CD8-positive, alpha-beta memory T cell (primary cell): ENCODE data around the gene CCDC71L. TPM values are rescaled to one million over a fixed set of nuclear protein-coding genes. Genes with fewer than 3 reads are reported as not detected.

Source experiments
- CTCF ChIA-PET: fragments of 350-600 bp; sonication (Branson Sonifier 250); formaldehyde crosslinking; loops from one replicate; lab custom pipeline; 2021; ENCODE audit warnings: antibody characterized with exemption; lab: Charles Lee
- POLR2A ChIA-PET: fragments of 350-600 bp; sonication (Branson Sonifier 250); formaldehyde crosslinking; loops from one replicate; lab custom pipeline; 2021; ENCODE audit warnings: antibody characterized with exemption; lab: Charles Lee
- DNase-seq, 5 donors: peaks; one replicate each; pipeline versions ENCODE4 v3.0.0 to v3.0.0-alpha.2; 2020 to 2022; ENCODE audit warnings: mixed read lengths in 1 of 5
- H3K27ac ChIP-seq: one replicate; pipeline ENCODE4 v1.7.0; 2013; ENCODE audit warnings: low read depth, mild to moderate bottlenecking, low read length, moderate library complexity
- H3K27me3 ChIP-seq: 2 replicates; pipeline ENCODE4 v1.7.0; 2013; ENCODE audit warnings: low read length, mild to moderate bottlenecking; ENCODE audit not compliant: insufficient read depth, poor library complexity, severe bottlenecking
- H3K36me3 ChIP-seq: 2 replicates; pipeline ENCODE4 v1.7.0; 2013; ENCODE audit warnings: mild to moderate bottlenecking, low read length, moderate library complexity; ENCODE audit not compliant: insufficient read depth
- H3K4me1 ChIP-seq: 2 replicates; pipeline ENCODE4 v1.7.0; 2013; ENCODE audit warnings: mild to moderate bottlenecking, low read length, moderate library complexity; ENCODE audit not compliant: insufficient read depth
- H3K4me3 ChIP-seq: 2 replicates; pipeline ENCODE4 v1.7.0; 2013; ENCODE audit warnings: mild to moderate bottlenecking, low read length
- H3K9me3 ChIP-seq: 2 replicates; pipeline ENCODE4 v1.7.0; 2013; ENCODE audit warnings: mild to moderate bottlenecking, low read length
- H3K27ac Mint-ChIP-seq, 8 donors: one replicate each; pipeline ENCODE4 v1.8.0; 2020 to 2021; ENCODE audit warnings: mixed read lengths in 8 of 8, mild to moderate bottlenecking in 6 of 8, inconsistent platforms in 3 of 8, moderate library complexity in 3 of 8
- H3K27me3 Mint-ChIP-seq, 2 donors: one replicate each; pipeline ENCODE4 v1.8.0; 2020 to 2021; ENCODE audit warnings: mixed read lengths in 2 of 2, mild to moderate bottlenecking in 1 of 2, moderate library complexity in 1 of 2
- H3K36me3 Mint-ChIP-seq, 3 donors: one replicate each; pipeline ENCODE4 v1.8.0; 2020 to 2021; ENCODE audit warnings: mixed read lengths in 3 of 3, inconsistent platforms in 1 of 3, mild to moderate bottlenecking in 1 of 3
- H3K4me1 Mint-ChIP-seq, 3 donors: one replicate each; pipeline ENCODE4 v1.8.0; 2020 to 2021; ENCODE audit warnings: mixed read lengths in 3 of 3, inconsistent platforms in 1 of 3, mild to moderate bottlenecking in 1 of 3
- H3K4me3 Mint-ChIP-seq, 7 donors: one replicate each; pipeline ENCODE4 v1.8.0; 2020 to 2021; ENCODE audit warnings: mixed read lengths in 7 of 7, mild to moderate bottlenecking in 6 of 7, moderate library complexity in 4 of 7, inconsistent platforms in 2 of 7
- H3K9me3 Mint-ChIP-seq, 5 donors: one replicate each; pipeline ENCODE4 v1.8.0; 2020 to 2022; ENCODE audit warnings: mixed read lengths in 5 of 5, mild to moderate bottlenecking in 3 of 5, moderate library complexity in 2 of 5, inconsistent platforms in 1 of 5
- polyA plus RNA-seq: library from polyadenylated mRNA; unstranded; fragments of 300-500 nt; fragmentation: Illumina TruSeq; gene quantifications from one replicate; pipeline ENCODE4 v1.2.3, GENCODE V29; 2021
- total RNA-seq, 2 experiments: library from RNA; stranded (reverse); gene quantifications; one replicate each; pipeline ENCODE4 v1.2.3, GENCODE V29; 2021

The CCDC71L gene
- total and polyA plus RNA-seq, 3 experiments from 2014 or later, result 6.7 to 28.1 (median 27.4) TPM

DNA sequence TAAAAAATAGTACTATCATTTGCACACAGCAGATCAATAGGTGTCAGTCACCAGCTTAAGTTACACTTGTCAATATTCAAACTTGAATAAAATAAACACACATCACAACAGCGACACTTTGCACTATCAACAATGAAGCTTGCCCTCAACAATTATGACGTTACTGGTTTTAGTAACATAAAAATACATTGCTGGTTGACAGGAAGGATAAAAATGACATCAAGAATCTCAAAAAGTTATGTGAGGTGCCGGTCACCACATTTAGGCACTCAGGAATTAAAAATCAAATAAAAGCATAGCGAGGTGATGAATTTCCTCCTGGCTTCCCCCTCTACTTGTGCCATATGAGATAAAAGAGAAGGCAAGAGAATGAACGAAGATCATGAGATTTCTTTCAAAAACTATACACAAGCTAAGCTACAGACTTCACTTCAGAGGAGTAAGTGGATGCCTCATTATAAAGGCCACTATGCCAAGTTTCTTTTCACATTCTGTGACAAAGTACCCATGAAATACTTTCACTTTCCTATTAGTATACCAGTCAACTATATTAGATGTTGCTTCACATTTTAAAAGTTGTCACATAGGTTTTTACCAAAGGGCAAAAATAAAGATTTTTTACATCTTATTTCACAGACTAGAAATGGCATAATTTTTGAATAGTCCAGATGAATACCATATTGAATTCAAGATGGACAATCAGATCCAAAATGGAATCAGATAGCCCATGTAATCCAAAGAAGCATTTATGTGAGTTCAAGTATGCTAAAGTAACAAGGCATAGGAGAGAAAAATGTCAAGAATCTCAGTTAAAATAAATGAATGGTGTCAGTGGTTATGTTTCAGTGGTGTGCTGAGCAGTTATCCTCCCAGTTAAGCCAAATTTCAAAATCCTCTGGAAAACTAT, 3.6 kb downstream of the CCDC71L start:
- CTCF ChIA-PET, result interaction anchor here (1.1 to 3.7 kb wide), 4 partner anchors 79 to 115 kb away, joined by 3 to 48 read pairs (median 4); no protein-coding TSS in a partner anchor
- Mint-ChIP-seq H3K4me3 (peak overlapping the region in 1 of 7 donors; percentile 57), H3K4me1 (peaks cover 24 to 46% (median 37%) of the 10 kb centered on the region in 3 donors), H3K9me3 (no peaks in the 10 kb centered on the region), H3K27me3 (peaks cover 0 to 6% of the 10 kb centered on the region in 2 donors), H3K36me3 (peaks cover 0 to 4% (median 0%) of the 10 kb centered on the region in 3 donors), H3K27ac (peak overlapping the region in 2 of 8 donors; percentile 51 to 54)
- H3K4me3 ChIP-seq, result no peak overlapping the region
- peak overlapping the region; percentile 48 for H3K27ac ChIP-seq
- H3K4me1 ChIP-seq, result peaks cover 24% of the 10 kb centered on the region
- no peaks in the 10 kb centered on the region for H3K27me3 ChIP-seq
- H3K9me3 ChIP-seq, result no peaks in the 10 kb centered on the region
- POLR2A ChIA-PET, result no interaction called here
- H3K36me3 ChIP-seq, result no peaks in the 10 kb centered on the region
- DNase-seq, result no peak

DNA sequence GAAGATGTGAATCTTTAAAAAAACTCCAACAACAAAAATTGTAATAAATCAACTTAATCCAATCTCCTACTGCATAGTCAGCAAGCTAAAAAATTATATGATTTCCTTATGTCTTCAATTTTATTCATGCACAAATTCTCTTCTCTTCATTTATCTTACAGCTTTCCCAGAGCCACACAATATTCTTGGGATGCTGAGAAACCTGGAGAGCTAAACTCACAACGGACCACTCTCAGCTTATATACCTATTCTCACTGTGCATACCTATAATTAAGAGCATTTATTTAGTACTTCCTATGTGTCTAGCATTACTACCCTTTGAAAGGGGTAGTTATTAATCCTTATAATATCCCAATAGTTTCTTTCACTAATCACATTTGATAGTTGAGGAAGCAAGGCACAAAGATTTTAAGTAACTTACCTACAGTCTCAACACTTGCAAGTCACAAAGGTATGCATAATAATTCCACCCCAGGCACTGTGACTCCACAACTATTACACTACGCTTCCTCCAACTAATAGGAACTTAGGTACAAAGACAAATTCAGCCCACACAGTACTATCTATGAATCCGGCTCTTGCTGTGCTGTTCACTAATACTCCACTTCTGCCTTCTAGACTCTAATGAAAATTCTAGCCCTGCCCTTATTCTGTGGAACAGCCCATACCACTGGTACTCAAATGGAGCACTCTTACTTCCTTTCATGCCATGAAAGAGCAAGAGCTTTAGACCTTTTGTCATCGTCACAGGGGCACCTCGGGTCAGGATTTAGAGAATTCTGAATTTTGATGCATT, 5.1 kb downstream of the CCDC71L start:
- Mint-ChIP-seq H3K27ac (no peak overlapping the region), H3K4me1 (peaks cover 18 to 36% (median 24%) of the 10 kb centered on the region in 3 donors), H3K4me3 (no peak overlapping the region), H3K27me3 (peaks cover 5 to 9% of the 10 kb centered on the region in 2 donors), H3K36me3 (peaks cover 0 to 3% (median 0%) of the 10 kb centered on the region in 3 donors), H3K9me3 (no peaks in the 10 kb centered on the region)
- Histone ChIP-seq H3K27me3 (no peaks in the 10 kb centered on the region), H3K4me1 (peaks cover 20% of the 10 kb centered on the region), H3K9me3 (no peaks in the 10 kb centered on the region), H3K4me3 (no peak overlapping the region), H3K27ac (peak overlapping the region; percentile 48), H3K36me3 (no peaks in the 10 kb centered on the region)
- ChIA-PET POLR2A (no interaction called here), CTCF (interaction anchor here (1.4 kb wide), 1 partner anchor 81 kb away, joined by 4 read pairs; no protein-coding TSS in a partner anchor)
- no peak for DNase-seq

DNA sequence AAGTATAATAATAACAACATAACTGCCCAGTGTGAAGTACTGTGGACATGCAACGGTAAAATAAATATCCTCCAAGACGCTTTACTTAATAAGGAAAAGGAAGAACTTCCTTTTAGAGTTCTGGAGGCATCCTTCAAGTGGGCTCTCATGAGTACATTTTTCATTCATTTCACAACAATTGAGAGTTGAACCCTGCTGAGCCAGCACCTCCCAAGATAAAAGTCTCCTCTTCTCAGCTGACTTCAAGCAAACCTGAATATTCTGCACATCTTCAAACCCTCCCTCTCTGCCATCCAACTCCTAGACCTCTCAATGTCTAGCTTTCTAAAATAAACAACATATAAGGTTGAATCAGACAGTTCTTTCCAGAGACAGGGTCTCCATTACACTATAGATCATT, 7.5 kb downstream of the CCDC71L start:
- ChIA-PET POLR2A (no interaction called here), CTCF (no interaction called here)
- H3K4me3 ChIP-seq, result no peak overlapping the region
- Mint-ChIP-seq H3K4me3 (no peak overlapping the region), H3K9me3 (no peaks in the 10 kb centered on the region), H3K4me1 (peaks cover 6 to 19% (median 12%) of the 10 kb centered on the region in 3 donors), H3K36me3 (peaks cover 0 to 3% (median 0%) of the 10 kb centered on the region in 3 donors), H3K27ac (no peak overlapping the region), H3K27me3 (peaks cover 15 to 16% of the 10 kb centered on the region in 2 donors)
- no peaks in the 10 kb centered on the region for H3K9me3 ChIP-seq
- no peaks in the 10 kb centered on the region for H3K36me3 ChIP-seq
- H3K27ac ChIP-seq, result no peak overlapping the region
- peaks cover 6% of the 10 kb centered on the region for H3K4me1 ChIP-seq
- H3K27me3 ChIP-seq, result no peaks in the 10 kb centered on the region
- no peak for DNase-seq

GRCh38 chr7:106652909-106653308, 8.0 kb downstream of the CCDC71L start:
- peaks cover 0 to 4% (median 0%) of the 10 kb centered on the region in 3 donors for H3K36me3 Mint-ChIP-seq
- CTCF ChIA-PET, result no interaction called here

DNA sequence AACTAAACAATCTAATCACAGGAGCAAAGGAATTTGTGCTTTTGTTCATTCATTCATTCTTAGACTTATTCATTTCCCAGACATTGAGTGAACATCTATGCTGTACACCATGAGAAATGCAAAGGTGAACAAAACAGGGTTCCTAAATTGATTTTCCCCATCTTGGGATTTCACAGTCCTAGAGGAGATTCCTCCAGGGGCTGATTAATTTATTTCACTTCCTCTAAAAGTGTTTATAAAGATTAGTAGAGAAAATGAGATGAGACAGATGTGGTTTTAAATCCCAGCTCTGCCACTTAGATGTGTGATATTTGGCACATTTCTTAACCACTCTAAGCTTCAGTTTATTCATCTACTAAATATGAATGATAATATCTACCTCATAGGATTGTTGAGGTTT, 8.9 kb downstream of the CCDC71L start:
- ChIA-PET CTCF (no interaction called here), POLR2A (no interaction called here)
- Histone ChIP-seq H3K27me3 (no peaks in the 10 kb centered on the region), H3K4me3 (no peak overlapping the region), H3K9me3 (no peaks in the 10 kb centered on the region), H3K4me1 (peaks cover under 1% of the 10 kb centered on the region), H3K27ac (no peak overlapping the region), H3K36me3 (no peaks in the 10 kb centered on the region)
- H3K27me3 Mint-ChIP-seq, result peaks cover 15 to 25% of the 10 kb centered on the region in 2 donors
- H3K4me1 Mint-ChIP-seq, result peaks cover under 1 to 6% (median 1%) of the 10 kb centered on the region in 3 donors
- no peak overlapping the region for H3K27ac Mint-ChIP-seq
- no peak overlapping the region for H3K4me3 Mint-ChIP-seq
- H3K36me3 Mint-ChIP-seq, result peaks cover 0 to 4% (median 0%) of the 10 kb centered on the region in 3 donors
- DNase-seq, result no peak
- H3K9me3 Mint-ChIP-seq, result no peaks in the 10 kb centered on the region

More at GRCh38 chr7:106652909-106653308, 8.0 kb downstream of the CCDC71L start:
- Histone ChIP-seq H3K27ac (no peak overlapping the region), H3K4me3 (no peak overlapping the region), H3K36me3 (no peaks in the 10 kb centered on the region), H3K4me1 (peaks cover 5% of the 10 kb centered on the region), H3K27me3 (no peaks in the 10 kb centered on the region), H3K9me3 (no peaks in the 10 kb centered on the region)
- Mint-ChIP-seq H3K4me3 (no peak overlapping the region), H3K27ac (no peak overlapping the region), H3K27me3 (peaks cover 15 to 21% of the 10 kb centered on the region in 2 donors), H3K9me3 (no peaks in the 10 kb centered on the region), H3K4me1 (peaks cover 6 to 13% (median 7%) of the 10 kb centered on the region in 3 donors)
- POLR2A ChIA-PET, result no interaction called here
- no peak for DNase-seq

DNA sequence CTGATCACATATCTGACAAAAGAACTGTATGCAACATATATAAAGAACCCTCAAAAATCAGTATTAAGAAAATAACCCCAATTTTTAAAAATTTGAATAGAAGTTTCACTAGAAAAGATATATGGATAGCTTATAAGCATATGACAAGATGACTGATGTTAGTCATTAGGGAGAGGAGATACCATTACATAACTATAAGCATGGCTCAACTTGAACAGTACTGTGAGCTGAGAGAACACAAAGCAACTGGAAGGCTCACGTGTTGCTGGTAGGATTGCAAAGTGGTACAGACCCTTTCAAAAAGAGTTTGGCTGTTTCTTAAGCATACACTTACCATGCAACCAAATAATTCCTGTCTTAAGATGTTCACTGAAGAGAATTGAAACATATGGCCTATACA, 14.7 kb downstream of the CCDC71L start:
- POLR2A ChIA-PET, result no interaction called here
- DNase-seq, result no peak
- Mint-ChIP-seq H3K4me1 (no peaks in the 10 kb centered on the region), H3K27me3 (peaks cover 11 to 42% of the 10 kb centered on the region in 2 donors), H3K4me3 (no peak overlapping the region), H3K36me3 (peaks cover 0 to 8% (median 0%) of the 10 kb centered on the region in 3 donors), H3K27ac (no peak overlapping the region), H3K9me3 (no peaks in the 10 kb centered on the region)
- CTCF ChIA-PET, result no interaction called here
- Histone ChIP-seq H3K9me3 (no peaks in the 10 kb centered on the region), H3K27me3 (no peaks in the 10 kb centered on the region), H3K27ac (no peak overlapping the region), H3K36me3 (no peaks in the 10 kb centered on the region), H3K4me3 (no peak overlapping the region), H3K4me1 (no peaks in the 10 kb centered on the region)

- H3K27ac Mint-ChIP-seq, result no peak overlapping the region
- CTCF ChIA-PET, result no interaction called here
- no peaks in the 10 kb centered on the region for H3K36me3 ChIP-seq
- H3K36me3 Mint-ChIP-seq, result peaks cover 0 to 8% (median 0%) of the 10 kb centered on the region in 3 donors
- no peak for DNase-seq
- no peak overlapping the region for H3K27ac ChIP-seq
- H3K27me3 ChIP-seq, result no peaks in the 10 kb centered on the region
- no peaks in the 10 kb centered on the region for H3K4me1 Mint-ChIP-seq
- no peak overlapping the region for H3K4me3 ChIP-seq
- peaks cover 5 to 43% of the 10 kb centered on the region in 2 donors for H3K27me3 Mint-ChIP-seq
- POLR2A ChIA-PET, result no interaction called here
- H3K9me3 Mint-ChIP-seq, result no peaks in the 10 kb centered on the region
- no peak overlapping the region for H3K4me3 Mint-ChIP-seq
- H3K4me1 ChIP-seq, result no peaks in the 10 kb centered on the region
- H3K9me3 ChIP-seq, result no peaks in the 10 kb centered on the region
Observed at GRCh38 chr7:106644999-106645398, 16.0 kb downstream of the CCDC71L start.
